HG03439 (cell line): ENCODE results near the gene CAMK1G.

Experiments
- ATAC-seq: cut with Tn5 transposase; IDR thresholded peaks from one replicate; pipeline ENCODE4 v1.9.1; 2021; ENCODE audit warnings: mild to moderate bottlenecking, moderate library complexity; ENCODE audit not compliant: unreplicated experiment

The CAMK1G gene

GRCh38 chr1:209633335-209633997 lies 50.0 kb downstream of the CAMK1G start:
- no peak for ATAC-seq

DNA sequence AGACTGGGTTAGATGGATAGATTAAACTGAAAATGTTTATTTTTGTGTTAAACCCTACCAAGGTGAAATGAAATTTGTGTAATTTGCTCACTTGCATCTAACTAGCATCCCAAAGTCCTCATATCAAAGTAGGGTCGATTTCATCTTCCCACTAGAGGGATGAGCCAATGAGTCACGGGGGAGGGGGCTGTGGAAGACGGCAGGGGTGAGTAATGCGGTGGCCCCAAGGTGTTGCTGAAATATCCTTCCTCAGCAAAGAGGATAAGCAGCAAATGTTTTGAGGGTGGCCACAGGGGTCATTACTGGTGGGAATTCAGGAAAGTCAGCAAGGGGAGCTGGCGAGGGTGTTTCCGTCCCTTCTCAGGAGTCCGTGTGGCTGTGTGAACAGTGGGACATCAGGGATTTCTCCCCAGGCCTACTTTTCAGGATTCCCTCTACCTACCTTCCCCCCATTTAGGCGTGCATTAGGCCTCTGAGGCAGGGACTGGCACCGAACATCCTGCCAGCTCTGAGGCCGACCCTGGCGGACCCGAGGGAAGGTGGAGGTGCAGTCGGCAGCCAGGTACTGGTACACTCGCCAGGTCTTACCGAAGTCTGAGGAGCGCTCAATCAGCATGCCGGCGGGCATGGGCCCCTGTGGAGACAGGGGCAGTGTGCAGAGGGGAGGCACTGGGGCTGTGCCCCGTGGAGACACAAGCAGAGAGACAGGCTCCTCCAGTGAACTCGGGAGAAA lies 50.7 kb downstream of the CAMK1G start:
- ATAC-seq: no peak

- no peak for ATAC-seq
These were observed 52.3 kb downstream of the CAMK1G start for GRCh38 chr1:209635850-209636249.

- no peak for ATAC-seq
These were observed 58.3 kb downstream of the CAMK1G start for GRCh38 chr1:209641832-209642172.

GRCh38 chr1:209642816-209643215 lies 59.3 kb downstream of the CAMK1G start:
- no peak for ATAC-seq

- no peak for ATAC-seq
These were observed 59.9 kb downstream of the CAMK1G start for GRCh38 chr1:209643285-209644020.

DNA sequence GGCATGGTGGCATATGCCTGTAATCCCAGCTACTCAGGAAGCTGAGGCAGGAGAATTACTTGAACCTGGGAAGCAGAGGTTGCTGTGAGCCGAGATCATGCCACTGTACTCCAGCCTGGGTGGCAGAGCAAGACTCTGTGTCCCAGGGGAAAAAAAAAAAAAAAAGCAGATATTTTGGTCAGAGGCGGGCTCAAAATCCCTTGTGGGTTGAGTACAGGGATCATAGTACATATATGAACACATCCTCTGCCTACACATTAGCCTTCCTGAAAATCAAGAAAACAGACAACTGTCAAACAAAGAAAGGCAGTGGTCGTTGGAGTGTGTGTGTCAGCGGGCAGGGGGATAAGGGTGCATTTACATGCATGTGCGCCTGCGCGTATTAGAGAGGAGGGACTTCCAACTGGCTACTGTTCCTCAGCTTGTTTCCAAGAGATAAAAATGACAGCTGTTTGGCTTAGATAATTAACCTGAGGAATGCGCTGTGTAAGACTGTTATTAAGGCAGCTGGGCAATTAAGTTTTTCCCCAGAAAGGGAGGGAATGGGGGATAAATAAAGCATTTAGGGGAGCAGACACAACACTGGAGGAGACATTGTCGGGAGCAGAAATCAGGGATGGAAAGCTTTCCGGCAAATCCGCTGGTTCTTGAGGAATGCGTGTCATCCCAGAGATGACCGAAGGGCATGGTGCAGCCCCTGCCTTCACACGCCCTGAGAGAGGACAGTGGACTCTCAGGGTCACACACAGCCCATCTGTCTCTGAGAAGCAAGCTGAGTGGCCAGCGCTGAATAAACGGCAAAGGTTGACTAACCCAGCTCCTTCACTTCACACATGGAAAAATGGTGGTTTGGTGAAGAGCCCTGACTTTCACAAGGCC lies 62.3 kb downstream of the CAMK1G start:
- no peak for ATAC-seq

DNA sequence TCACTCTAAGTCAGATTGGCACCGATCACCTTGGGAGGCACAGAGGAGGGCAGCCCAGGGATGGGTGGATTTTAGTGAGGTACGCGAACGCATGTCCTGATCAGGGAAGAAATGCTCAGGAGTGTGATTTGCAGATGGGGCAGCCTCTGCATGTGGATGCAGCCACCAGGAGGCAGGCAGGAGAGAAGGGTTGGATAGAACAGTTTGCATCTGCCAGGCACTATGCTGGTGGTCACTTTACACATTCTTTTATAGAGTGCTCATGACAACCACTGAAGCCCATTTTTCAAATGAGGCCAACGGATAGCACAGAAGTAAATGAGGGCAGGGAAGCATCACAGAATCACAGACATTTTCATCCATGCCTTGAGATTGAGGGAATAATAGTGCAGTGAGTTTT lies 63.0 kb downstream of the CAMK1G start:
- no peak for ATAC-seq

DNA sequence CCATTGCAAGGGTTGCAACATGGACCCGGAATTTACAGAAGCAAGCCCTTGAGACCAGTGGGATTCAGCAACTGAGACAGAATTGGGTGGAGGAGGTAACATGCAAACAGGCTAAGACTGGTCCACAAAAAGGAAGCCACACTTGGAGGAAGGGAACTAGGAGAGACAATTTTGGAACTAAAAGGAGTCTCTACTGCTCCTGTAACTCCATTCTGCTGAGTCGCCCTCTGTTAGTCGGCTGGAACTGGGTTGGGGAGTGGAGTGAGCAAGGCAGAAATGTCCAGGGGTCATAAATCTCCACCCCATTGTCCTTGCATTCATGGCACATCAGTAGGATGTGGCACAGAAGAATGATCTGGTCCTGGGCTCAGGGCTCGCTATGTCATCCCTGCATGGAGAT lies 63.6 kb downstream of the CAMK1G start:
- ATAC-seq: no peak

- no peak for ATAC-seq
These were observed 64.8 kb downstream of the CAMK1G start for GRCh38 chr1:209648346-209648745.

- ATAC-seq: no peak
These were observed 65.6 kb downstream of the CAMK1G start for GRCh38 chr1:209648931-209649776.

DNA sequence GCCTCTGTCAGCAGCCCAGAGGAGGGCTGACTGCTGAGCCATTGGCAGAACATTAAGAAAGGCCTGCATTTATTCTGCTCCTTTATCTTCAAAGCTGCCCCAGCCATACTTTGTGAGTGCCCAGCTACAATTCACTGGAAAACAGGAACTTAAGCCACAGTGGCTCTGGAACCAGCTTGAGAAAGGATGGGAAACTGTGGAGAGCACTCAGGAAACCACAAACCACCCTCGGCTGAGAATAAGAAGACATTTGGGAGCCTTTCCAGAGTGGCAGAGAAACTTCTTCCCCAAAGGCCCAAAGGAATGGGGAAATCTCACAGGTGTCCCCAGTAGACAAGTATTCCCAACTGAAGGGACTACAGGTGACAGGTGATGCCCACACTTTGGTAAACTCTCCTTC lies 66.9 kb downstream of the CAMK1G start:
- ATAC-seq: no peak

GRCh38 chr1:209651138-209651587 lies 67.6 kb downstream of the CAMK1G start:
- ATAC-seq: peak; percentile 53

- no peak for ATAC-seq
These were observed 68.7 kb downstream of the CAMK1G start, which contains the start of gene LAMB3 for GRCh38 chr1:209652121-209652735. LAMB3 (minus strand) TSS chr1:209652425; CDS start chr1:209650944, 1,481 bp downstream.

- no peak for ATAC-seq
These were observed 69.4 kb downstream of the CAMK1G start for GRCh38 chr1:209652873-209653401.

GRCh38 chr1:209653915-209654351 lies 70.4 kb downstream of the CAMK1G start:
- ATAC-seq: no peak

- ATAC-seq: no peak
These were observed 72.1 kb downstream of the CAMK1G start for GRCh38 chr1:209655411-209656231.

GRCh38 chr1:209657140-209657879 lies 73.8 kb downstream of the CAMK1G start:
- no peak for ATAC-seq
